ENCODE data around the gene PRCC. TPM values are rescaled to one million over a fixed set of nuclear protein-coding genes. Genes with fewer than 3 reads are reported as not detected.

PRCC gene
- total and polyA plus RNA-seq, 2 of the 4 experiments (the other 2 are of a cell fraction): 10.6 to 59.6 TPM

- H3K4ac ChIP-seq (ENCODE audit: low read depth, low read length): no peak overlapping the region
- CTCF ChIA-PET: interaction anchor here (1.1 kb wide), 1 partner anchor 23 kb away, joined by 9 read pairs; no protein-coding TSS in a partner anchor
- H4K8ac ChIP-seq (ENCODE audit: low read depth in 2 of 2, low read length in 2 of 2): no peak overlapping the region
- no peak overlapping the region for H3K18ac ChIP-seq (ENCODE audit: low read depth, low read length)
- WGBS, 2 experiments (ENCODE audit: extremely low coverage in 2 of 2, insufficient read length in 1 of 2): no CpG with 5 or more reads among the region's 1 CpG
- no peak overlapping the region for H4K5ac ChIP-seq (ENCODE audit: low read depth, low read length)
- TF ChIP-seq MAZ (IDR thresholded peaks at IDR 0.05; ENCODE audit: borderline replicate concordance, low read depth, low read length) (no peak), RCOR1 (IDR thresholded peaks at IDR 0.05; ENCODE audit: insufficient replicate concordance, low read length) (no peak), SMC3 (IDR thresholded peaks at IDR 0.05; ENCODE audit: low read depth, low read length) (no peak), CHD1 (IDR thresholded peaks at IDR 0.05; ENCODE audit: low read depth, low read length) (no peak), RFX5 (IDR thresholded peaks at IDR 0.05; ENCODE audit: low read depth, low read length) (no peak), MXI1 (IDR thresholded peaks at IDR 0.05; ENCODE audit: borderline replicate concordance, low read depth, low read length) (no peak)
- H3K23ac ChIP-seq (ENCODE audit: low read depth, low read length): no peak overlapping the region
- ATAC-seq (ENCODE audit: low read depth) (no peak), DNase-seq (no peak)
- no peak overlapping the region for H2BK20ac ChIP-seq (ENCODE audit: low read depth, low read length)
- H3K9me1 ChIP-seq (ENCODE audit: insufficient read depth, low read length): peaks cover 10% of the 10 kb centered on the region
- in situ Hi-C loops (cut with MboI; ENCODE audit: low sequenced_read_pairs): no loop called here
- dilution Hi-C loops (cut with HindIII; ENCODE audit: low sequenced_read_pairs, unreplicated experiment): no loop called here
- BruUV-seq (replicated peaks): no TSS peak
- no peak overlapping the region for H4K91ac ChIP-seq (ENCODE audit: insufficient read depth, low read depth, low read length)
- H3K27me3 ChIP-seq (ENCODE audit: control insufficient read depth, insufficient read depth, low read length): no peaks in the 10 kb centered on the region
- H2AK9ac ChIP-seq (replicated peaks; ENCODE audit: low read depth, low read length, poor library complexity): no peak overlapping the region
- no peak overlapping the region for H3K27ac ChIP-seq (ENCODE audit: insufficient read depth, low read length)
- H3K4me2 ChIP-seq (ENCODE audit: low read depth, low read length): no peak overlapping the region
- no peak overlapping the region for H3K9ac ChIP-seq (ENCODE audit: low read depth, low read length)
- peaks cover 83% of the 10 kb centered on the region for H4K20me1 ChIP-seq (ENCODE audit: insufficient read depth, low read length)
- no peak overlapping the region for H2AK5ac ChIP-seq (ENCODE audit: low read depth, low read length)
- H3K4me1 ChIP-seq (ENCODE audit: control insufficient read depth, insufficient read depth, low read length): peaks cover 5% of the 10 kb centered on the region
- no peak overlapping the region for H2BK120ac ChIP-seq (ENCODE audit: low read depth, low read length)
- POLR2A ChIA-PET (ENCODE audit: unreplicated experiment): no interaction called here
- H2BK15ac ChIP-seq (ENCODE audit: low read depth, low read length): no peak overlapping the region
- H2BK5ac ChIP-seq (ENCODE audit: low read depth, low read length, poor library complexity, severe bottlenecking): no peak overlapping the region
- H3K4me3 ChIP-seq (ENCODE audit: insufficient read depth, low read depth, low read length): no peak overlapping the region
- no peaks in the 10 kb centered on the region; the same call in 1 of the 2 replicates for H3K36me3 ChIP-seq (ENCODE audit: control insufficient read depth, insufficient read depth, low read length)
- no peak overlapping the region for H2AFZ ChIP-seq (replicated peaks; ENCODE audit: low read length, poor library complexity)
- intact Hi-C loops (cut with micrococcal nuclease): no loop called here
- H3K56ac ChIP-seq (ENCODE audit: extremely low read depth, insufficient read depth, low read length): no peak overlapping the region
- H3K79me1 ChIP-seq (ENCODE audit: low read depth in 1 of 2, low read length in 2 of 2): peaks cover 23 to 77% of the 10 kb centered on the region in 2 experiments
- no peak overlapping the region for H3K14ac ChIP-seq (replicated peaks; ENCODE audit: low read depth, low read length)
- no peaks in the 10 kb centered on the region for H3K9me3 ChIP-seq (ENCODE audit: control insufficient read depth, insufficient read depth, low read length)
Measured at GRCh38 chr1:156777573-156777972, 10.2 kb downstream of the PRCC start.

Data from IMR-90 (cell line).